ENCODE data around the gene LY6G5C. TPM values are rescaled to one million over a fixed set of nuclear protein-coding genes. Genes with fewer than 3 reads are reported as not detected.

The LY6G5C gene
- total RNA-seq, 1 experiment from 2014 or later: 0.62 TPM

DNA sequence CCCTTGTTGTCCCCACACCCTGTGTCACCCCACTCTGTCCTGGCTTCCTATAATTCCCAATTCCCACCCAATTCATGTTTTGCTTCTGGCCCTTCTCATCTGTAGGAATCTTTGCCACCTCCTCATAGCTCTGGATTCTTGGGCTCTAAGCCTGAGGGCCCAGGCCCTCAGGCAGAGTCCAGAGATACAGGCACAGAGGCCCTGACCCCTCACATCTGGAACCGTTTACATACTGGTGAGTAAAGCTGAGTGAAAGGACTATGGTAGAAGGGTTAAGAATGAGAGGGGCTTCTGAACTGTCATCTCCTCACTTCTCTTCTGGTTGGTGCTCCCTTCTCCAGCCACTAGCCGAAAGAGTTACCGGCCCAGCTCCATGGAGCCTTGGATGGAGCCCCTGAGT, 46.7 kb downstream of the LY6G5C start:
- ChIA-PET CTCF (interaction anchor here (0.6 kb wide), 1 partner anchor 1879 kb away, joined by 3 read pairs; no protein-coding TSS in a partner anchor), POLR2A (no interaction called here)
- Histone ChIP-seq H3K9me3 (ENCODE audit: control insufficient read depth, insufficient read depth, low read depth, low read length) (no peaks in the 10 kb centered on the region), H3K27me3 (ENCODE audit: control insufficient read depth, insufficient read depth, low read length) (no peaks in the 10 kb centered on the region), H3K4me1 (ENCODE audit: control insufficient read depth, insufficient read depth, low read length) (peaks cover 11% of the 10 kb centered on the region; the same call in 1 of the 2 replicates), H3K36me3 (ENCODE audit: control insufficient read depth, insufficient read depth, low read length) (peaks cover 35% of the 10 kb centered on the region), H3K27ac (ENCODE audit: low read length) (0 out of 2 replicates have a peak overlapping the region, but pooled peaks have one; percentile 13), H3K4me3 (ENCODE audit: low read depth in 2 of 2, low read length in 2 of 2) (no peak overlapping the region)
- DNase-seq (ENCODE audit: low read depth, low spot score) (no peak), ATAC-seq (no peak)
- intact Hi-C loops (cut with micrococcal nuclease; ENCODE audit: unreplicated experiment): no loop called here
- in situ Hi-C loops (cut with HindIII; ENCODE audit: low pct_unique_long_range_greater_than_20kb, low sequenced_read_pairs): no loop called here
- BruUV-seq (replicated peaks): no TSS peak
- TF ChIP-seq, protein P1, sequence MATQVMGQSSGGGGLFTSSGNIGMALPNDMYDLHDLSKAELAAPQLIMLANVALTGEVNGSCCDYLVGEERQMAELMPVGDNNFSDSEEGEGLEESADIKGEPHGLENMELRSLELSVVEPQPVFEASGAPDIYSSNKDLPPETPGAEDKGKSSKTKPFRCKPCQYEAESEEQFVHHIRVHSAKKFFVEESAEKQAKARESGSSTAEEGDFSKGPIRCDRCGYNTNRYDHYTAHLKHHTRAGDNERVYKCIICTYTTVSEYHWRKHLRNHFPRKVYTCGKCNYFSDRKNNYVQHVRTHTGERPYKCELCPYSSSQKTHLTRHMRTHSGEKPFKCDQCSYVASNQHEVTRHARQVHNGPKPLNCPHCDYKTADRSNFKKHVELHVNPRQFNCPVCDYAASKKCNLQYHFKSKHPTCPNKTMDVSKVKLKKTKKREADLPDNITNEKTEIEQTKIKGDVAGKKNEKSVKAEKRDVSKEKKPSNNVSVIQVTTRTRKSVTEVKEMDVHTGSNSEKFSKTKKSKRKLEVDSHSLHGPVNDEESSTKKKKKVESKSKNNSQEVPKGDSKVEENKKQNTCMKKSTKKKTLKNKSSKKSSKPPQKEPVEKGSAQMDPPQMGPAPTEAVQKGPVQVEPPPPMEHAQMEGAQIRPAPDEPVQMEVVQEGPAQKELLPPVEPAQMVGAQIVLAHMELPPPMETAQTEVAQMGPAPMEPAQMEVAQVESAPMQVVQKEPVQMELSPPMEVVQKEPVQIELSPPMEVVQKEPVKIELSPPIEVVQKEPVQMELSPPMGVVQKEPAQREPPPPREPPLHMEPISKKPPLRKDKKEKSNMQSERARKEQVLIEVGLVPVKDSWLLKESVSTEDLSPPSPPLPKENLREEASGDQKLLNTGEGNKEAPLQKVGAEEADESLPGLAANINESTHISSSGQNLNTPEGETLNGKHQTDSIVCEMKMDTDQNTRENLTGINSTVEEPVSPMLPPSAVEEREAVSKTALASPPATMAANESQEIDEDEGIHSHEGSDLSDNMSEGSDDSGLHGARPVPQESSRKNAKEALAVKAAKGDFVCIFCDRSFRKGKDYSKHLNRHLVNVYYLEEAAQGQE (IDR thresholded peaks at IDR 0.05; ENCODE audit: insufficient read depth in 1 of 2, low read depth in 2 of 2, low read length in 1 of 2): no peak
- TF ChIP-seq, protein P2, sequence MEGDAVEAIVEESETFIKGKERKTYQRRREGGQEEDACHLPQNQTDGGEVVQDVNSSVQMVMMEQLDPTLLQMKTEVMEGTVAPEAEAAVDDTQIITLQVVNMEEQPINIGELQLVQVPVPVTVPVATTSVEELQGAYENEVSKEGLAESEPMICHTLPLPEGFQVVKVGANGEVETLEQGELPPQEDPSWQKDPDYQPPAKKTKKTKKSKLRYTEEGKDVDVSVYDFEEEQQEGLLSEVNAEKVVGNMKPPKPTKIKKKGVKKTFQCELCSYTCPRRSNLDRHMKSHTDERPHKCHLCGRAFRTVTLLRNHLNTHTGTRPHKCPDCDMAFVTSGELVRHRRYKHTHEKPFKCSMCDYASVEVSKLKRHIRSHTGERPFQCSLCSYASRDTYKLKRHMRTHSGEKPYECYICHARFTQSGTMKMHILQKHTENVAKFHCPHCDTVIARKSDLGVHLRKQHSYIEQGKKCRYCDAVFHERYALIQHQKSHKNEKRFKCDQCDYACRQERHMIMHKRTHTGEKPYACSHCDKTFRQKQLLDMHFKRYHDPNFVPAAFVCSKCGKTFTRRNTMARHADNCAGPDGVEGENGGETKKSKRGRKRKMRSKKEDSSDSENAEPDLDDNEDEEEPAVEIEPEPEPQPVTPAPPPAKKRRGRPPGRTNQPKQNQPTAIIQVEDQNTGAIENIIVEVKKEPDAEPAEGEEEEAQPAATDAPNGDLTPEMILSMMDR (IDR thresholded peaks at IDR 0.05): no peak
- TF ChIP-seq SIN3A (IDR thresholded peaks at IDR 0.05; ENCODE audit: borderline replicate concordance, insufficient read depth, low read depth, low read length): no peak
- TF ChIP-seq TCF7L2 (IDR thresholded peaks at IDR 0.05; ENCODE audit: low read depth, low read length): no peak
- TF ChIP-seq POLR2AphosphoS5 (IDR thresholded peaks at IDR 0.05; ENCODE audit: low read depth, low read length): no peak

DNA sequence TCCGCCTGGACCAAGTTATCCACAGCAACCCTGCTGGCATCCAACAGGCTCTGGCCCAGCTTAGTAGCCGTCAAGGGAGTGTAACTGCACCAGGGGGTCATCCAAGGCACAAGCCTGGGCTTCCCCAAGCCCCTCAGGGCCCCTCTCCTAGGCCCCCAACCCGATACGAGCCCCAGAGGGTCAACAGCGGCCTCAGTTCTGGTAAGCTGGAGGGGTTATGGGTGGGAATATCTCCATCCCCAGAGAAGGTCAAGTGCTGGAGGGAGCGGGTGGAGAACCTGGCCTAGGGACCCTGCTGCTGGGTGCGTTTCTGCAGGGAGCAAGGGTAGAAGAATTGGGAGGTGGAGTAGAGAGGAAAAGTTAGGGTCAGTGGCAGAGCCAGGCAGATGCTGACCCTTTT, 47.4 kb downstream of the LY6G5C start:
- Histone ChIP-seq H3K36me3 (ENCODE audit: control insufficient read depth, insufficient read depth, low read length) (peaks cover 39% of the 10 kb centered on the region), H3K4me3 (ENCODE audit: low read depth in 2 of 2, low read length in 2 of 2) (no peak overlapping the region), H3K9me3 (ENCODE audit: control insufficient read depth, insufficient read depth, low read depth, low read length) (no peaks in the 10 kb centered on the region), H3K27ac (ENCODE audit: low read length) (no peak overlapping the region; the same call in 1 of the 2 replicates), H3K27me3 (ENCODE audit: control insufficient read depth, insufficient read depth, low read length) (no peaks in the 10 kb centered on the region), H3K4me1 (ENCODE audit: control insufficient read depth, insufficient read depth, low read length) (peaks cover 11% of the 10 kb centered on the region; the same call in 1 of the 2 replicates)
- intact Hi-C loops (cut with micrococcal nuclease; ENCODE audit: unreplicated experiment): no loop called here
- no TSS peak for BruUV-seq (replicated peaks)
- DNase-seq (ENCODE audit: low read depth, low spot score): no peak
- no peak for ATAC-seq
- ChIA-PET CTCF (interaction anchor here (0.6 kb wide), 1 partner anchor 1880 kb away, joined by 3 read pairs; no protein-coding TSS in a partner anchor), POLR2A (no interaction called here)
- TF ChIP-seq POLR2AphosphoS5 (IDR thresholded peaks at IDR 0.05; ENCODE audit: low read depth, low read length) (no peak; the same call in 1 of the 2 replicates), TCF7L2 (IDR thresholded peaks at IDR 0.05; ENCODE audit: low read depth, low read length) (no peak), SIN3A (IDR thresholded peaks at IDR 0.05; ENCODE audit: borderline replicate concordance, insufficient read depth, low read depth, low read length) (no peak)
- TF ChIP-seq, protein P2 (IDR thresholded peaks at IDR 0.05): no peak
- TF ChIP-seq, protein P1 (IDR thresholded peaks at IDR 0.05; ENCODE audit: insufficient read depth in 1 of 2, low read depth in 2 of 2, low read length in 1 of 2): no peak
- in situ Hi-C loops (cut with HindIII; ENCODE audit: low pct_unique_long_range_greater_than_20kb, low sequenced_read_pairs): no loop called here

Measured in Panc1 (cell line).